Upper lobe of left lung (tissue), 4 donors: Measurements from ENCODE around the gene GDAP1L1.

Experiments used
- EP300 ChIP-seq, 4 donors: sonication (generic); formaldehyde crosslinking; IDR thresholded peaks; one replicate each; pipeline ENCODE4 v1.5.1; 2017; ENCODE audit warnings: antibody characterized with exemption in 4 of 4, control low read depth in 2 of 4
- POLR2A ChIP-seq, 4 donors: fragments of 450-650 bp; IDR thresholded peaks; one replicate each; pipeline ENCODE4 v1.5.1; 2016 to 2017; ENCODE audit warnings: antibody characterized with exemption in 4 of 4, mild to moderate bottlenecking in 2 of 4
- TF ChIP-seq, protein P1 (sequence below), 6 experiments: fragments of 450-650 bp in 4 of 6; fragments of 200-600 bp in 2 of 6; sonication (generic) in 2 of 6; IDR thresholded peaks; one replicate each; pipeline ENCODE4 v1.5.1; 2016 to 2019; ENCODE audit warnings: antibody characterized with exemption in 6 of 6

DNA sequence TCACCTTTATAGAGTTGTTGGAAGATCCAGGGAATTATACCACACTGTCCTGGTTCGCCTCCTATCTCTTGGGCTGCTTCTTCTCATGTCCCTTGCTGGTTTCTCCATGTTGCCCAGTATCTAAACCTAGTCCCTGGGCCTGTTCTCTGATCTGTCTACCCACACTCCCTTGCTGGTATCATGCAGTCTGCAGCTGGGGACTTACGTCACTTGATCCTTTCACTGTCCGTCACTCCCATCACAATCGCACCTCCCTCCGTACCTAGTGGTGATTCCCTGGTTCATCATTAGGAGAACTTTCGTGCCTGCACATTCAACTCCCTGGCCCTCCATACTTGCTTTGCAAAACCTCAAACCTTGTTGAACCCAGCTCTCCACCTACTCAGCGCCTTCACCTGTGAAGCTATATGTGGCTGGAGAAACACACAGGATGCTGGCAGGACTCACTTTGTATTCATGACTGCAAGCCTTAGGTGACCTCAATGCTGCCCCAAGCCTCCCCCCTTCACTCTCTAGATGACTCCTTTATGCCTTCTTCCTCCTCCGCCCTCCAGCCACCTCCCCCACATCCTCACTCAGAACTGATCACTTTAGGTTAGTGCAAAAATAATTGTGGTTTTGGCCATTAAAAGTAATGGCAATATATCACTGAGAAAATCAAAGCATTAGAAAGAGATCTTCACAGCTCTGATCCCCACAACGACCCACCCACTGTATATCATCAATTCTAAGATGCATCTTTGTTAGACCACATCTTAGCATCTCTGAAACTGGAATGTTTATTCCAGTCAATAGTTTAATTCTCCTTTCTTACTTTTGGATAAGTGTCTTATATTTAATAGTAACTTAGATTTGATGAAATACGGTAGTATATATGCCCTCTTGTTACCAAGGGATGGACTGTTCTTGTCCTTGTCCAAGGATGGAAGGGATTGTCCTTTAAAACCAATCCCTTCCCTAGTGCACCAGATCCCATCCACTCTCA lies 26.4 kb downstream of the GDAP1L1 start:
- TF ChIP-seq POLR2A (IDR thresholded peaks at IDR 0.05) (no peak), EP300 (IDR thresholded peaks at IDR 0.05) (no peak)
- TF ChIP-seq, protein P1, sequence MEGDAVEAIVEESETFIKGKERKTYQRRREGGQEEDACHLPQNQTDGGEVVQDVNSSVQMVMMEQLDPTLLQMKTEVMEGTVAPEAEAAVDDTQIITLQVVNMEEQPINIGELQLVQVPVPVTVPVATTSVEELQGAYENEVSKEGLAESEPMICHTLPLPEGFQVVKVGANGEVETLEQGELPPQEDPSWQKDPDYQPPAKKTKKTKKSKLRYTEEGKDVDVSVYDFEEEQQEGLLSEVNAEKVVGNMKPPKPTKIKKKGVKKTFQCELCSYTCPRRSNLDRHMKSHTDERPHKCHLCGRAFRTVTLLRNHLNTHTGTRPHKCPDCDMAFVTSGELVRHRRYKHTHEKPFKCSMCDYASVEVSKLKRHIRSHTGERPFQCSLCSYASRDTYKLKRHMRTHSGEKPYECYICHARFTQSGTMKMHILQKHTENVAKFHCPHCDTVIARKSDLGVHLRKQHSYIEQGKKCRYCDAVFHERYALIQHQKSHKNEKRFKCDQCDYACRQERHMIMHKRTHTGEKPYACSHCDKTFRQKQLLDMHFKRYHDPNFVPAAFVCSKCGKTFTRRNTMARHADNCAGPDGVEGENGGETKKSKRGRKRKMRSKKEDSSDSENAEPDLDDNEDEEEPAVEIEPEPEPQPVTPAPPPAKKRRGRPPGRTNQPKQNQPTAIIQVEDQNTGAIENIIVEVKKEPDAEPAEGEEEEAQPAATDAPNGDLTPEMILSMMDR (IDR thresholded peaks at IDR 0.05), result no peak
